WTC11 (cell line): Measurements from ENCODE around the gene FAM114A1. TPM values are rescaled to one million over a fixed set of nuclear protein-coding genes. Genes with fewer than 3 reads are reported as not detected.

ENCODE experiments used
- ATAC-seq: fragments of 200-7000 bp; cut with Tn5 transposase; 2 replicates; pipeline ENCODE4 v1.10.0; 2021; ENCODE audit warnings: mild to moderate bottlenecking, moderate library complexity
- CTCF ChIA-PET: fragments of 300-600 bp; sonication (Branson Sonifier 250); formaldehyde crosslinking; loops from one replicate; lab custom pipeline; 2021; ENCODE audit warnings: antibody characterized with exemption; lab: Charles Lee
- POLR2A ChIA-PET: fragments of 350-600 bp; sonication (Branson Sonifier 250); formaldehyde crosslinking; loops from one replicate; lab custom pipeline; 2021; ENCODE audit warnings: antibody characterized with exemption; lab: Charles Lee
- DNase-seq: peaks from one replicate; pipeline ENCODE4 v3.0.0; 2021; ENCODE audit warnings: low spot score
- H3K27ac Mint-ChIP-seq: 2 replicates; pipeline ENCODE4 v1.8.0; 2021; ENCODE audit warnings: mixed read lengths
- H3K27me3 Mint-ChIP-seq: 2 replicates; pipeline ENCODE4 v1.8.0; 2021; ENCODE audit warnings: low read depth, mild to moderate bottlenecking, moderate library complexity, mixed read lengths
- H3K36me3 Mint-ChIP-seq: 2 replicates; pipeline ENCODE4 v1.8.0; 2021; ENCODE audit warnings: mixed read lengths
- H3K4me1 Mint-ChIP-seq: 2 replicates; pipeline ENCODE4 v1.8.0; 2022; ENCODE audit warnings: mixed read lengths
- H3K4me3 Mint-ChIP-seq: 2 replicates; pipeline ENCODE4 v1.8.0; 2021; ENCODE audit warnings: mild to moderate bottlenecking, moderate library complexity, mixed read lengths
- H3K9me3 Mint-ChIP-seq: 2 replicates; pipeline ENCODE4 v1.8.0; 2021; ENCODE audit warnings: mixed read lengths
- AR ChIP-seq: fragments of 250-450 bp; sonication (Bioruptor Pico); IDR thresholded peaks from 2 replicates; pipeline ENCODE4 v1.9.0; 2021; ENCODE audit warnings: mild to moderate bottlenecking
- ATF6 ChIP-seq: sonication (generic); formaldehyde crosslinking; IDR thresholded peaks from 2 replicates; pipeline ENCODE4 v1.8.1; 2023; ENCODE audit warnings: mild to moderate bottlenecking, missing genetic modification reagents
- CBFB ChIP-seq: sonication (generic); formaldehyde crosslinking; IDR thresholded peaks from 2 replicates; pipeline ENCODE4 v1.8.1; 2022; ENCODE audit warnings: mild to moderate bottlenecking, low read depth, missing genetic modification reagents
- CREM ChIP-seq: sonication (generic); formaldehyde crosslinking; IDR thresholded peaks from 2 replicates; pipeline ENCODE4 v1.8.1; 2022; ENCODE audit warnings: mild to moderate bottlenecking, missing genetic modification reagents, moderate library complexity
- ETV6 ChIP-seq: sonication (generic); formaldehyde crosslinking; IDR thresholded peaks from 2 replicates; pipeline ENCODE4 v1.8.1; 2022; ENCODE audit warnings: mild to moderate bottlenecking, missing genetic modification reagents
- FOXJ3 ChIP-seq: sonication (generic); formaldehyde crosslinking; IDR thresholded peaks from 2 replicates; pipeline ENCODE4 v1.9.0; 2021; ENCODE audit warnings: missing genetic modification reagents, mild to moderate bottlenecking, borderline replicate concordance
- HMGXB4 ChIP-seq: sonication (generic); formaldehyde crosslinking; IDR thresholded peaks from 2 replicates; pipeline ENCODE4 v1.8.1; 2023; ENCODE audit warnings: mild to moderate bottlenecking, moderate library complexity, missing genetic modification reagents
- MYBL2 ChIP-seq: sonication (generic); formaldehyde crosslinking; IDR thresholded peaks from 2 replicates; pipeline ENCODE4 v1.8.1; 2023; ENCODE audit warnings: mild to moderate bottlenecking, moderate library complexity, missing genetic modification reagents
- NR1H2 ChIP-seq: sonication (generic); formaldehyde crosslinking; IDR thresholded peaks from 2 replicates; pipeline ENCODE4 v1.9.0; 2021; ENCODE audit warnings: mild to moderate bottlenecking, moderate library complexity, missing genetic modification reagents
- SMAD4 ChIP-seq: sonication (generic); formaldehyde crosslinking; IDR thresholded peaks from 2 replicates; pipeline ENCODE4 v1.8.0; 2022; ENCODE audit warnings: mild to moderate bottlenecking, missing genetic modification reagents
- SOX15 ChIP-seq: fragments of 250-450 bp; sonication (Bioruptor Pico); IDR thresholded peaks from 2 replicates; pipeline ENCODE4 v1.9.0; 2021; ENCODE audit warnings: mild to moderate bottlenecking
- TEAD1 ChIP-seq: sonication (generic); formaldehyde crosslinking; IDR thresholded peaks from 2 replicates; pipeline ENCODE4 v1.8.0; 2022; ENCODE audit warnings: mild to moderate bottlenecking, missing genetic modification reagents
- TEAD4 ChIP-seq: sonication (generic); formaldehyde crosslinking; IDR thresholded peaks from 2 replicates; pipeline ENCODE4 v1.8.0; 2022; ENCODE audit warnings: mild to moderate bottlenecking, missing genetic modification reagents
- USF1 ChIP-seq: sonication (generic); formaldehyde crosslinking; IDR thresholded peaks from 2 replicates; pipeline ENCODE4 v1.8.0; 2022; ENCODE audit warnings: mild to moderate bottlenecking, missing genetic modification reagents
- ZNF138 ChIP-seq: sonication (generic); formaldehyde crosslinking; conservative IDR thresholded peaks from 2 replicates; pipeline ENCODE4 v1.8.1; 2022; ENCODE audit warnings: mild to moderate bottlenecking, moderate library complexity, missing genetic modification reagents
- total RNA-seq: library from RNA; stranded (reverse); gene quantifications from 3 replicates; pipeline ENCODE4 v1.2.3, GENCODE V29; 2021
- TF ChIP-seq, protein P1 (sequence below): fragments of 250-450 bp; sonication (Bioruptor Pico); IDR thresholded peaks from 2 replicates; pipeline ENCODE4 v1.8.0; 2021; ENCODE audit warnings: mild to moderate bottlenecking
- TF ChIP-seq, protein P2 (sequence below): sonication (generic); formaldehyde crosslinking; IDR thresholded peaks from 2 replicates; pipeline ENCODE4 v1.8.1; 2022; ENCODE audit warnings: missing genetic modification reagents, borderline replicate concordance

Gene FAM114A1
- total RNA-seq, 1 experiment from 2014 or later: 17.6 TPM

GRCh38 chr4:38858097-38858420 lies 9.5 kb upstream of the FAM114A1 start:
- CTCF ChIA-PET: no interaction called here
- DNase-seq: no peak
- no peaks in the 10 kb centered on the region for H3K9me3 Mint-ChIP-seq

DNA sequence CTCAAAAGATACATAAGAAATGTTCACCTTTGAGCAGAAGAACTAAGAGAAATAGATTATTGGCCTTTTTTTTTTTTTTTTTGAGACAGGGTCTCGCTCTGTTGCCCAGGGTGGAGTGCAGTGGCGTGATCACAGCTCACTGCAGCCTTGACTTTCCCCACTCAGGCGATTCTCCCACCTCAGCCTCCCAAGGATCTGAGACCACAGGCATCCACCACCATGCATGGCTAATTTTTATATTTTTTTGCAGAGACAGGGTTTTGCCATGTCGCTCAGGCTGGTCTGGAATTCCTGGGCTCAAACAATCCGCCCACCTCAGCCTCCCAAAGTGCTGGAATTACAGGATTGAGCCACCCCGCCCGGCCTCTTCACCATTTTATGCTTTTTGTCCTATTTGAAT lies 8.1 kb upstream of the FAM114A1 start:
- no peak overlapping the region for H3K4me3 Mint-ChIP-seq
- no peak for ATAC-seq
- no peak for TF ChIP-seq CREM (CRISPR knock-in tag)
- no peak for TF ChIP-seq AR (CRISPR knock-in tag)
- TF ChIP-seq, protein P1, sequence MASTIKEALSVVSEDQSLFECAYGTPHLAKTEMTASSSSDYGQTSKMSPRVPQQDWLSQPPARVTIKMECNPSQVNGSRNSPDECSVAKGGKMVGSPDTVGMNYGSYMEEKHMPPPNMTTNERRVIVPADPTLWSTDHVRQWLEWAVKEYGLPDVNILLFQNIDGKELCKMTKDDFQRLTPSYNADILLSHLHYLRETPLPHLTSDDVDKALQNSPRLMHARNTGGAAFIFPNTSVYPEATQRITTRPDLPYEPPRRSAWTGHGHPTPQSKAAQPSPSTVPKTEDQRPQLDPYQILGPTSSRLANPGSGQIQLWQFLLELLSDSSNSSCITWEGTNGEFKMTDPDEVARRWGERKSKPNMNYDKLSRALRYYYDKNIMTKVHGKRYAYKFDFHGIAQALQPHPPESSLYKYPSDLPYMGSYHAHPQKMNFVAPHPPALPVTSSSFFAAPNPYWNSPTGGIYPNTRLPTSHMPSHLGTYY: no peak
- no peak for TF ChIP-seq TEAD4
- TF ChIP-seq, all 79 proteins: peak for 0
- ChIA-PET POLR2A (no interaction called here), CTCF (interaction anchor here (0.8 to 1.9 kb wide), 4 partner anchors 20 to 660 kb away, joined by 4 to 45 read pairs (median 9); partner anchors contain the start of gene TLR10)
- Mint-ChIP-seq H3K27me3 (peaks cover 5% of the 10 kb centered on the region; the same call in 1 of the 2 replicates), H3K9me3 (no peaks in the 10 kb centered on the region), H3K27ac (no peak overlapping the region), H3K4me1 (peaks cover 19% of the 10 kb centered on the region), H3K36me3 (no peaks in the 10 kb centered on the region)
- DNase-seq: no peak

More at GRCh38 chr4:38858097-38858420, 9.5 kb upstream of the FAM114A1 start:
- Mint-ChIP-seq H3K36me3 (no peaks in the 10 kb centered on the region), H3K27ac (no peak overlapping the region), H3K27me3 (no peaks in the 10 kb centered on the region), H3K4me1 (peaks cover 19% of the 10 kb centered on the region)
- ATAC-seq: no peak
- no peak for TF ChIP-seq HMGXB4 (CRISPR knock-in tag)
- TF ChIP-seq USF1 (CRISPR knock-in tag): no peak
- no peak for TF ChIP-seq CBFB (CRISPR knock-in tag)
- no peak for TF ChIP-seq SMAD4 (CRISPR knock-in tag)
- TF ChIP-seq ETV6 (CRISPR knock-in tag): no peak
- no peak for TF ChIP-seq ZNF138 (CRISPR knock-in tag)
- no peak for TF ChIP-seq NR1H2 (CRISPR knock-in tag)
- TF ChIP-seq ATF6: no peak
- TF ChIP-seq, protein P2, sequence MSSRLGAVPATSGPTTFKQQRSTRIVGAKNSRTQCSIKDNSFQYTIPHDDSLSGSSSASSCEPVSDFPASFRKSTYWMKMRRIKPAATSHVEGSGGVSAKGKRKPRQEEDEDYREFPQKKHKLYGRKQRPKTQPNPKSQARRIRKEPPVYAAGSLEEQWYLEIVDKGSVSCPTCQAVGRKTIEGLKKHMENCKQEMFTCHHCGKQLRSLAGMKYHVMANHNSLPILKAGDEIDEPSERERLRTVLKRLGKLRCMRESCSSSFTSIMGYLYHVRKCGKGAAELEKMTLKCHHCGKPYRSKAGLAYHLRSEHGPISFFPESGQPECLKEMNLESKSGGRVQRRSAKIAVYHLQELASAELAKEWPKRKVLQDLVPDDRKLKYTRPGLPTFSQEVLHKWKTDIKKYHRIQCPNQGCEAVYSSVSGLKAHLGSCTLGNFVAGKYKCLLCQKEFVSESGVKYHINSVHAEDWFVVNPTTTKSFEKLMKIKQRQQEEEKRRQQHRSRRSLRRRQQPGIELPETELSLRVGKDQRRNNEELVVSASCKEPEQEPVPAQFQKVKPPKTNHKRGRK (CRISPR knock-in tag): no peak
- TF ChIP-seq SOX15 (CRISPR knock-in tag): no peak
- TF ChIP-seq MYBL2 (CRISPR knock-in tag): no peak
- TF ChIP-seq FOXJ3 (CRISPR knock-in tag): no peak
- no peak for TF ChIP-seq TEAD1 (CRISPR knock-in tag)
- TF ChIP-seq, all 79 proteins: peak for 0
- H3K4me3 Mint-ChIP-seq: no peak overlapping the region
- POLR2A ChIA-PET: no interaction called here
